ENCODE data around the gene CACYBP.

DNA sequence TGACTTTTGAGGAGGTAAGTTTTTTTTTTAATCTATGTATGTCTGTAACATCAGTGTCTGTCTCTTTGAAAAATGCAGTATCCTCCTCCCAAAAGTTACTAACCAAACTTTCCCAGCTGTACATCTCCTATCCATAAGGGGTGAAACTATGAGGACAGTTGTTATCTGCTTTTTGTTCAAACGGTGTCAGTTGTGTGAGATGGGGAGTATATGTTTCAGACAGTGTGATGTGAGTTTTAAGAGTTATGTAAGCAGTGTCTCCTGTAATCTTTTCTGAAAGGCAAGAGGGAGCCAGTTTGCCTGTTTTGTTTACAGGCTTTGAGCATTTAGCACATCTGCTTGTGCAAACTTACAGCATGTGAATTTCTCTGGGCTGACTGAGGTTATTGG lies 34.8 kb upstream of the CACYBP start:
- TF ChIP-seq CTCF (IDR thresholded peaks at IDR 0.05; ENCODE audit: low read length), result peak; percentile 11; the same call in 1 of the 2 replicates
- no peak for TF ChIP-seq EZH2 (optimal IDR thresholded peaks at IDR 0.05; ENCODE audit: low read depth, low read length)
- no peak for TF ChIP-seq EZH2phosphoT487 (IDR thresholded peaks at IDR 0.05; ENCODE audit: low read length)
